Activated T-cell treated with anti-CD3 and anti-CD28 coated beads, Interleukin-2, amount 50 U/mL, for 24 hours (primary cell): ENCODE results near the gene KIAA1958.
A peak's percentile ranks its signal among the peaks of the same experiment; 100 is the strongest.
"Not testable (repeated sequence)": the region's sequence is repeated elsewhere in the genome, so short reads cannot be mapped to it uniquely, and the experiment has no call there.

Source experiments
- DNase-seq: peaks from one replicate; pipeline ENCODE4 v3.0.0-alpha.2; 2020
- H3K27ac Mint-ChIP-seq: 2 replicates; pipeline ENCODE4 v1.8.0; 2020; ENCODE audit warnings: mild to moderate bottlenecking, mixed read lengths
- H3K27me3 Mint-ChIP-seq: 2 replicates; pipeline ENCODE4 v1.8.0; 2020; ENCODE audit warnings: mixed read lengths
- H3K36me3 Mint-ChIP-seq: 2 replicates; pipeline ENCODE4 v1.8.0; 2020; ENCODE audit warnings: low read depth, mixed read lengths
- H3K4me1 Mint-ChIP-seq: 2 replicates; pipeline ENCODE4 v1.8.0; 2020; ENCODE audit warnings: low read depth, mixed read lengths
- H3K4me3 Mint-ChIP-seq: 2 replicates; pipeline ENCODE4 v1.8.0; 2020; ENCODE audit warnings: mild to moderate bottlenecking, moderate library complexity, mixed read lengths
- H3K9me3 Mint-ChIP-seq: 2 replicates; pipeline ENCODE4 v1.8.0; 2020; ENCODE audit warnings: mixed read lengths

KIAA1958 gene

DNA sequence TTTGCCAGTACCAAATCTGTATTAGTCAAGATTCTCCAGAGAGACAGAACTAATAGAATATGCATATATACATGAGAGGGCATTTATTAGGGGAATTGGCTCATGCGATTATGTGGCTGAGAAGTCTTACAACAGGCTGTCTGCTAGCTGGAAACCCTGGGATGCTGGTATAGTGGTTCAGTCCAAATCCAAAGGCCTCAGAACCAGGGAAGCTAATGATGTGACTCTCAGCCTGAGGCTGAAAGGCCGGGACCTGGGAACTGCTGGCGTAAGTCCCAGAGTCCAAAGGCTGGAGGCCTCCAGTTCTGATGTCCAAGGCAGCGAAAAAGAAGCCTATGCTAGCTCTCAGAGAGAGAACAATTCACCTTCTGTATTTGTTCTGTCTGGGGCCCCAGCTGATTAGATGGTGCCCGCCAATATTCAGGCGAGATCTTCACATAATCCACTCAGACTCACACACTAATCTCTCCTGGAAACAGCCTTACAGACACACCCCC is 84.1 kb downstream of the KIAA1958 start:
- Mint-ChIP-seq H3K4me3 (no peak overlapping the region), H3K9me3 (no peaks in the 10 kb centered on the region), H3K36me3 (peaks cover 15% of the 10 kb centered on the region), H3K27ac (no peak overlapping the region), H3K4me1 (peaks cover 5% of the 10 kb centered on the region), H3K27me3 (no peaks in the 10 kb centered on the region)
- no peak for DNase-seq

- no peak for DNase-seq
- Mint-ChIP-seq H3K9me3 (no peaks in the 10 kb centered on the region), H3K36me3 (peaks cover 24% of the 10 kb centered on the region), H3K27ac (no peak overlapping the region), H3K27me3 (no peaks in the 10 kb centered on the region), H3K4me3 (no peak overlapping the region), H3K4me1 (peaks cover 5% of the 10 kb centered on the region)
Measured at GRCh38 chr9:112571624-112572355, 85.2 kb downstream of the KIAA1958 start.

DNA sequence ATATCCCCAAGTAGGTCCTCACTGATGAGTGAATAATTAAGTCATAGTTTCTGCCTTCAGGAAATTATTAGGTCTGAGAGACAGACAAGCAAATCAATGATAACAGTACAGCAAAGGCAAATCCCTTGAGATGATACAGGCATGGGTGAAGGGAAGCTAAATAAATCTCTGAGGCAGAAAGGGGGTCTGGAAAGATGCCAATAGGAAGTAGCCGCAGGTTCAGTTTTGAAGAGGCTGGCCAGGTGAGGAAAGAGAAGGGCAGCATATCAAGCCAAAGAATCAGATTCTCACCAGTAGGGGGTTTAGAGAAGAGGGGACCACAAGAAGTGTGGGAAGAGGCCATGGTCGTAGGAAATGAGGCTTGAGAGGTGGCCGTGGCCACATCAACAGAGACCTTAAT is 85.8 kb downstream of the KIAA1958 start:
- no peak for DNase-seq
- H3K4me1 Mint-ChIP-seq, result peaks cover 5% of the 10 kb centered on the region
- no peaks in the 10 kb centered on the region for H3K9me3 Mint-ChIP-seq
- H3K27me3 Mint-ChIP-seq, result no peaks in the 10 kb centered on the region
- H3K27ac Mint-ChIP-seq, result no peak overlapping the region
- H3K36me3 Mint-ChIP-seq, result peaks cover 24% of the 10 kb centered on the region
- H3K4me3 Mint-ChIP-seq, result no peak overlapping the region

DNA sequence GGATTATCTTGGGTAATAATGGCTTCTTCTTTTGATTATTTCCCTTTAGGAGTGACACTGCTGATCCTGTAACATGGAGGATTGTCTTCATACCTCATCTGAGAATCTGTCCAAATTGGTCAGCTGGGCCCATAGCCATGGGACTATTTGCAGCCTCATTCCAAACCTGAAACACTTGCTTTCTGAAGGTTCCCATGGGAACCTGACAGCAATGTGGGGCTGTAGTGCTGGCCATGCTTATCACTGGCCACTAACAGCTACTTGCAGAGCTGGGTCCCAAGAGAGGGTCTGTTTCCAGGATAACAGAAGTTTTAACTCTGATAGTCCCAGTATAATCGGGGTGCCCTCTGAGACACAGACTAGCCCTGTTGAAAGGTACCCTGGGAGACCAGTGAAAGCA is 87.4 kb downstream of the KIAA1958 start:
- Mint-ChIP-seq H3K4me3 (no peak overlapping the region), H3K27me3 (no peaks in the 10 kb centered on the region), H3K36me3 (peaks cover 24% of the 10 kb centered on the region), H3K27ac (no peak overlapping the region), H3K9me3 (no peaks in the 10 kb centered on the region), H3K4me1 (peaks cover 3% of the 10 kb centered on the region)
- no peak for DNase-seq

DNA sequence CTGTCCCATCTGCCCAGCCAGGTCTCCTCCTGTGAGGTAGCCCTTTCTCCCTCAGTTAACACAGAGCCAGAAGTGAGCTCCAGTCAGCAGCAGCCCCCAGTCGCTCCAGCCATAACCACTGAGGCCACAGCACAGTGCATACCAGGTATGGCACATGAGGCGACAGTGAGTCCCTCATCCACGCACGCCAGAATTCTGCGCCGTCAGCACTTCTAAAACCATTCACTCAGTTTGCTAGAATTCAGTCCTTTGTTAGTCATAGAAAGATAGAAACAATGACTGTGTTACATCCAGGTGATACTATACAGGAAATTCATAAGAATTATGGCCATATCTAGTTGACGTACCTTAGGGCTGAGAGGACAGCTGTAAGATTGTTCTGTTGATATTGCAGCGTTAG is 88.5 kb downstream of the KIAA1958 start:
- Mint-ChIP-seq H3K9me3 (no peaks in the 10 kb centered on the region), H3K4me3 (no peak overlapping the region), H3K36me3 (peaks cover 24% of the 10 kb centered on the region), H3K4me1 (no peaks in the 10 kb centered on the region), H3K27me3 (no peaks in the 10 kb centered on the region), H3K27ac (no peak overlapping the region)
- no peak for DNase-seq

DNA sequence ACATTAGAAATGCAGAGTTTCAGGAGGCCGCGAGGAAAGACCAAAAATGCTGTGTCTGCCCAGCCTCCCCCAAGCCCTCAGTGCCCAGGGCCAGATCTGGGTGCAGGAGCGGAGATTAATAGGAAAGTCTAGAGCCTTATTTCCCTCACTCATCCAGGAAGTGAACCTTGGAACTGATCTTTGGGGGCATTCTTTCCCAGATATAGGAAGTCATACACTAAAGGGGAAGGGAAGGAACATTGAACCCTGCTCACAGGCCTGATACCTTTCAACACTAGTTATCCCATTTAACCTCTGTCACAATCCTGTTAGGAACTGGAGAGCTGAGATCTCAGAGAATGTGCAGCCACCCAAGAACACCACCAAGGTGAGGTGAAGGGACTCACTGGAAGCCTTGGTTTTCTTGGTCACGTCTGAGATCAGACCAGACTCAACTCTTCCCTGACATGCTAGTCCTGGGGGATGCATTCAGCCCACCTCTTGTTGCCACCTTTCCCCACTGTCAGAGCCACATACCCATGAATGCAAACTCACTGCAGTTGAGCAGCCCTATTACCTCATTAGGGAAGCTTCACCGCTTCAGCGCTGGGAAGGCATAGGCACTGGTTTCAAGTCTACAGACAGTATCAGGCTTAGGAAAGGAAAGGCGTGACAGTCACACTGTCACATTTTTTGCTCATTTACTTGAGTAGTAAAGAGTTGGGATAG is 95.0 kb downstream of the KIAA1958 start:
- no peaks in the 10 kb centered on the region for H3K9me3 Mint-ChIP-seq
- H3K27ac Mint-ChIP-seq, result no peak overlapping the region
- H3K4me1 Mint-ChIP-seq, result no peaks in the 10 kb centered on the region
- H3K27me3 Mint-ChIP-seq, result no peaks in the 10 kb centered on the region
- peaks cover 1% of the 10 kb centered on the region for H3K36me3 Mint-ChIP-seq
- H3K4me3 Mint-ChIP-seq, result no peak overlapping the region
- no peak for DNase-seq

GRCh38 chr9:112582371-112583262 is 96.0 kb downstream of the KIAA1958 start:
- no peaks in the 10 kb centered on the region for H3K9me3 Mint-ChIP-seq
- no peaks in the 10 kb centered on the region for H3K27me3 Mint-ChIP-seq
- H3K36me3 Mint-ChIP-seq, result no peaks in the 10 kb centered on the region
- H3K4me1 Mint-ChIP-seq, result no peaks in the 10 kb centered on the region
- no peak for DNase-seq
- no peak overlapping the region for H3K27ac Mint-ChIP-seq
- no peak overlapping the region for H3K4me3 Mint-ChIP-seq

GRCh38 chr9:112586599-112587155 is 100.0 kb downstream of the KIAA1958 start:
- no peaks in the 10 kb centered on the region for H3K9me3 Mint-ChIP-seq
- no peak for DNase-seq
- H3K4me3 Mint-ChIP-seq, result no peak overlapping the region
- no peaks in the 10 kb centered on the region for H3K27me3 Mint-ChIP-seq
- no peak overlapping the region for H3K27ac Mint-ChIP-seq
- no peaks in the 10 kb centered on the region for H3K36me3 Mint-ChIP-seq
- no peaks in the 10 kb centered on the region for H3K4me1 Mint-ChIP-seq

DNA sequence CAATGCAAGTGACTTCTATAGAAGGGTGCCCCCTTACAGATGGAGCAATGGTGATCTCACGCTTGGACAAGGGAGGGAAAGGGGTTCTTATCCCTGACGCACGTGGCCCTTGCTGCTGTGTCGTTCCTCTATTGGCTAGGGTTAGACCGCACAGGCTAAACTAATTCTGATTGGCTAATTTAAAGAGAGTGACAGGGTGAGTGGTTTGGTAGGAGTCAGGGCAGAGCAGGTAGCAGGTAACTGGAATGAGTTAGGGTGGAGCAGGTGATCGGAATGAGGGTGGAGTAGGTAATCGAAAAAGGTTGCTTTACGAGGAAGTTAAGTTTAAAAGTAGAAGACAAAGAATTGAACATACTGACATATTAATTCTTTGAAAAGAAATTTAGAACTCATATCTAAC is 105.2 kb downstream of the KIAA1958 start:
- not testable (repeated sequence) for H3K27ac Mint-ChIP-seq, DNase-seq, H3K4me1 Mint-ChIP-seq, H3K9me3 Mint-ChIP-seq, H3K4me3 Mint-ChIP-seq, H3K27me3 Mint-ChIP-seq, H3K36me3 Mint-ChIP-seq

DNA sequence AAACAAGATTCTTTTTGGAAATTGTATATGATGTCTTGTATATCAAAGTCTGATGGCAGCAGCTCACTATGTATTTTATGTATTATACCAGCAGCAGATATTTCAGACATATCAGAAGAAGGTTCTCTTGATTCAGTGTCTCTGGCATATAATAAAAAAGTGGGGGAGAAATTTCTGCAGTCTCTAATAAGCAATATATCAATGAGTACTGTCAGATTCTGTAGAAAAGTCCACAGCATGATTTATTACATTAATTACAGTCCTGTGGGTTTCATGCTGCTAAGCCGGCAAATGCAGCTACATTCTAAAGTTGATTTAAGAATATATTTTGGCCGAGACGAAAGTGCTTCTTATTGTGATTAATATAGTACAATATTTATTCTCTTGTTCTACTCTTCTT is 113.1 kb downstream of the KIAA1958 start:
- DNase-seq, result no peak
- H3K27ac Mint-ChIP-seq, result no peak overlapping the region

DNA sequence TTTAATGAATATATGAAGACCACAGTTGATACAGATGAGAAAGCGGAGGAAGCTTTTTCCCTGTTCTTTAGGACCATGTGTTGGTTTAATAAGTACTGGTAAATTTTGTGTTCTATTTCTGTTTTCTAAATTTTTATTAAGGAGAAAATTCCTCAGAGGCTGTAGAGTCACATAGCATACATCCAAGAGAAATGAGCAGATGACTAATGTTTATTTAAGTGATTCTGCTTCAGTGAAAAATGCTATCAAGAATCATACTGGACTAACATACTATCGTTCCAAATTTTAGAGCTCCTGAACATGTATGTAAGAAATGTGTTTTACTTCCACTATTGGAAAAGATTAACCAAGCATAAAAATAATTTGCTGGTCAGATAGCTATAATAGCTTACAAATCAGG is 115.0 kb downstream of the KIAA1958 start:
- H3K4me1 Mint-ChIP-seq, result peaks cover 16% of the 10 kb centered on the region
- H3K36me3 Mint-ChIP-seq, result no peaks in the 10 kb centered on the region
- H3K27ac Mint-ChIP-seq, result no peak overlapping the region
- H3K27me3 Mint-ChIP-seq, result no peaks in the 10 kb centered on the region
- no peak for DNase-seq
- H3K4me3 Mint-ChIP-seq, result no peak overlapping the region
- H3K9me3 Mint-ChIP-seq, result no peaks in the 10 kb centered on the region

More for the DNA sequence above, 113.1 kb downstream of the KIAA1958 start:
- Mint-ChIP-seq H3K4me3 (no peak overlapping the region), H3K9me3 (no peaks in the 10 kb centered on the region), H3K36me3 (no peaks in the 10 kb centered on the region), H3K27me3 (no peaks in the 10 kb centered on the region), H3K4me1 (peaks cover 1% of the 10 kb centered on the region)

DNA sequence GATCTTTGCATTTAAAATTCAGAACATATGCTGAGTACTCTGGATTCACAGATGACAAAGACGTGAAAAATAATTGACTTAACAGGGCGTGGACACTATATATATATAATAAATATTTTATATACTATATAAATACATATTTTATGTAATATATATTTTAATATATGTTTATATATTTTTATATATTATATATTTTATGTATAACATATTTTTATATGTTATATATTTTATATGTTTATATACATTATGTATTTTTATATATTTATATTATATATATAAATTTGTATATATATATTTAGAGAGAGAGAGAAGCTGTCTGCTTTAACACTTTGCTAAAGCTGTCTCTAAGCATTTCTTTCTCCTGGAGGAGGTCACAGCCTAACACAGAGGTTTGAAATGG is 118.2 kb downstream of the KIAA1958 start:
- no peaks in the 10 kb centered on the region for H3K27me3 Mint-ChIP-seq
- H3K4me3 Mint-ChIP-seq, result no peak overlapping the region
- H3K27ac Mint-ChIP-seq, result no peak overlapping the region
- H3K36me3 Mint-ChIP-seq, result no peaks in the 10 kb centered on the region
- H3K9me3 Mint-ChIP-seq, result no peaks in the 10 kb centered on the region
- H3K4me1 Mint-ChIP-seq, result peaks cover 14% of the 10 kb centered on the region
- DNase-seq, result no peak

GRCh38 chr9:112605518-112605917 is 118.9 kb downstream of the KIAA1958 start:
- no peak for DNase-seq
- no peaks in the 10 kb centered on the region for H3K36me3 Mint-ChIP-seq
- H3K27me3 Mint-ChIP-seq, result no peaks in the 10 kb centered on the region
- peak overlapping the region; percentile 0 for H3K4me3 Mint-ChIP-seq
- H3K9me3 Mint-ChIP-seq, result no peaks in the 10 kb centered on the region
- H3K27ac Mint-ChIP-seq, result peak overlapping the region; percentile 1
- H3K4me1 Mint-ChIP-seq, result peaks cover 14% of the 10 kb centered on the region

- peaks cover 14% of the 10 kb centered on the region for H3K4me1 Mint-ChIP-seq
- peak overlapping the region; percentile 0 for H3K4me3 Mint-ChIP-seq
- H3K36me3 Mint-ChIP-seq, result no peaks in the 10 kb centered on the region
- no peaks in the 10 kb centered on the region for H3K9me3 Mint-ChIP-seq
- H3K27me3 Mint-ChIP-seq, result no peaks in the 10 kb centered on the region
- no peak for DNase-seq
- peak overlapping the region; percentile 1 for H3K27ac Mint-ChIP-seq
Measured at GRCh38 chr9:112605963-112606699, 119.5 kb downstream of the KIAA1958 start.
